Neural cell (in vitro differentiated cells): ENCODE measurements around the gene PACSIN2. TPM values are rescaled to one million over a fixed set of nuclear protein-coding genes. Genes with fewer than 3 reads are reported as not detected.

Source experiments
- H2AFZ ChIP-seq: fragments of 200-600, 300-800 bp; sonication (generic), shearing (Covaris generic); 2 replicates; pipeline ENCODE4 v1.6.0; 2014; ENCODE audit warnings: low read depth, mild to moderate bottlenecking, antibody characterized with exemption, low read length, moderate library complexity
- H3F3A ChIP-seq: fragments of 200-600 bp; shearing (Covaris generic); 2 replicates; pipeline ENCODE4 v1.6.1; 2016; ENCODE audit warnings: mild to moderate bottlenecking, moderate library complexity, mixed read lengths, antibody characterized with exemption, low read length; ENCODE audit not compliant: insufficient read depth, poor library complexity, severe bottlenecking
- H3K27ac ChIP-seq: fragments of 200-600, 300-800 bp; sonication (generic), shearing (Covaris generic); 2 replicates; pipeline ENCODE4 v1.5.1; 2014; ENCODE audit warnings: mild to moderate bottlenecking, low read length, moderate library complexity
- H3K27me3 ChIP-seq: fragments of 300-800, 200-600 bp; sonication (generic), shearing (Covaris generic); 2 replicates; pipeline ENCODE4 v1.6.0; 2014; ENCODE audit warnings: mild to moderate bottlenecking, low read depth, low read length, moderate library complexity; ENCODE audit not compliant: insufficient read depth
- H3K36me3 ChIP-seq: fragments of 300-800, 200-600 bp; sonication (generic), shearing (Covaris generic); 2 replicates; pipeline ENCODE4 v1.5.1; 2014; ENCODE audit warnings: mild to moderate bottlenecking, antibody characterized with exemption, low read length, moderate library complexity; ENCODE audit not compliant: insufficient read depth
- H3K4me2 ChIP-seq: fragments of 300-800, 200-600 bp; sonication (generic), shearing (Covaris generic); 2 replicates; pipeline ENCODE4 v1.6.0; 2014; ENCODE audit warnings: mild to moderate bottlenecking, low read length
- H3K4me3 ChIP-seq: fragments of 300-800, 200-600 bp; sonication (generic), shearing (Covaris generic); 2 replicates; pipeline ENCODE4 v1.5.1; 2014; ENCODE audit warnings: mild to moderate bottlenecking, low read length, moderate library complexity
- H3K79me2 ChIP-seq: fragments of 200-600 bp; shearing (Covaris generic); replicated peaks from 2 replicates; pipeline ENCODE4 v1.6.0; 2014; ENCODE audit warnings: mild to moderate bottlenecking, low read length, moderate library complexity; ENCODE audit not compliant: insufficient read depth
- H3K9ac ChIP-seq: fragments of 300-800, 200-600 bp; sonication (generic), shearing (Covaris generic); 2 replicates; pipeline ENCODE4 v1.6.1; 2016; ENCODE audit warnings: mild to moderate bottlenecking, low read length, mixed read lengths
- H3K9me2 ChIP-seq: fragments of 200-600 bp; shearing (Covaris generic); 2 replicates; pipeline ENCODE4 v1.6.1; 2016; ENCODE audit warnings: mild to moderate bottlenecking, low read length, mixed read lengths; ENCODE audit not compliant: insufficient read depth
- H3K9me3 ChIP-seq: fragments of 200-600, 300-800 bp; sonication (generic), shearing (Covaris generic); 2 replicates; pipeline ENCODE4 v1.6.1; 2016; ENCODE audit warnings: mild to moderate bottlenecking, mixed run types, low read length, moderate library complexity, mixed read lengths
- H4K20me1 ChIP-seq: fragments of 200-600 bp; shearing (Covaris generic); 2 replicates; pipeline ENCODE4 v1.6.1; 2016; ENCODE audit warnings: mild to moderate bottlenecking, mixed run types; ENCODE audit not compliant: insufficient read depth
- EP300 ChIP-seq: fragments of 450-650 bp; conservative IDR thresholded peaks from 2 replicates; pipeline ENCODE4 v1.6.1; 2014; ENCODE audit warnings: antibody characterized with exemption, mild to moderate bottlenecking, moderate library complexity; ENCODE audit not compliant: poor library complexity, severe bottlenecking
- EZH2 ChIP-seq: fragments of 200-600, 300-800 bp; shearing (Covaris generic), sonication (generic); IDR thresholded peaks from 2 replicates; pipeline ENCODE4 v1.6.1; 2014; ENCODE audit warnings: antibody characterized with exemption, low read length, borderline replicate concordance, mild to moderate bottlenecking; ENCODE audit not compliant: insufficient read depth, poor library complexity, severe bottlenecking
- MXI1 ChIP-seq: fragments of 450-650 bp; conservative IDR thresholded peaks from 2 replicates; pipeline ENCODE4 v1.6.1; 2014; ENCODE audit warnings: antibody characterized with exemption, mild to moderate bottlenecking; ENCODE audit not compliant: poor library complexity, severe bottlenecking
- POLR2AphosphoS5 ChIP-seq: IDR thresholded peaks from 2 replicates; pipeline ENCODE4 v1.6.1; 2012
- RAD21 ChIP-seq: fragments of 450-650 bp; conservative IDR thresholded peaks from 2 replicates; pipeline ENCODE4 v1.6.1; 2014; ENCODE audit warnings: antibody characterized with exemption, mild to moderate bottlenecking, moderate library complexity
- SMC3 ChIP-seq: fragments of 450-650 bp; conservative IDR thresholded peaks from 2 replicates; pipeline ENCODE4 v1.6.1; 2014; ENCODE audit warnings: antibody characterized with exemption, mild to moderate bottlenecking, moderate library complexity; ENCODE audit not compliant: poor library complexity
- TAF1 ChIP-seq: IDR thresholded peaks from 2 replicates; pipeline ENCODE4 v1.6.1; 2012; ENCODE audit warnings: low read depth
- polyA plus RNA-seq: library from polyadenylated mRNA; depleted of rRNA; stranded (reverse); fragments of >200 nt; gene quantifications from 2 replicates; pipeline ENCODE4 v1.2.3, GENCODE V29; 2014
- TF ChIP-seq, protein P1 (sequence below): fragments of 450-650 bp; IDR thresholded peaks from 2 replicates; pipeline ENCODE4 v1.5.1; 2014; ENCODE audit warnings: antibody characterized with exemption, mild to moderate bottlenecking, moderate library complexity; ENCODE audit not compliant: poor library complexity, severe bottlenecking
- TF ChIP-seq, protein P2 (sequence below): IDR thresholded peaks from 2 replicates; pipeline ENCODE4 v1.6.1; 2012; ENCODE audit warnings: borderline replicate concordance

PACSIN2 gene
- polyA plus RNA-seq, 1 donor from 2014 or later, result 47.2 TPM

DNA sequence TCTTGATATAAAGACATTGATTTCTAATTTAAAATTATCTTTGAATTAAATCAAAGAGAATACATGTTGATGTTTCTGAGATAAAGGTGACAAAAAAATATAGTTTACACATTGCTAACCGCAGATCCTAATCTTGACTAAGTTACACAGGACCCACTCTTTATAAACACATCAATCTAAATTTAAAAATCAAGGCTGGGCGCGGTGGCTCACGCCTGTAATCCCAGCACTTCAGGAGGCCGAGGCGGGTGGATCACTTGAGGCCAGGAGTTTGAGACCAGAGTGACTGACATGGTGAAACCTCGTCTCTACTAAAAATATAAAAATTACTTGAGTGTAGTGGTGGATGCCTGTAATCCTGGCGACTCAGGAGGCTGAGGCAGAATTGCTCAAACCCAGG lies 159.7 kb downstream of the PACSIN2 start:
- Histone ChIP-seq H3K9me2 (no peaks in the 10 kb centered on the region), H3K9ac (no peak overlapping the region), H3K4me2 (peak overlapping the region; percentile 98), H4K20me1 (no peaks in the 10 kb centered on the region), H3K79me2 (peaks cover 34% of the 10 kb centered on the region), H3K36me3 (peaks cover 3% of the 10 kb centered on the region), H3K27me3 (no peaks in the 10 kb centered on the region), H3K4me3 (peak overlapping the region; percentile 92), H3F3A (no peaks in the 10 kb centered on the region), H2AFZ (no peak overlapping the region), H3K27ac (no peak overlapping the region), H3K9me3 (no peaks in the 10 kb centered on the region)
- TF ChIP-seq, protein P1, sequence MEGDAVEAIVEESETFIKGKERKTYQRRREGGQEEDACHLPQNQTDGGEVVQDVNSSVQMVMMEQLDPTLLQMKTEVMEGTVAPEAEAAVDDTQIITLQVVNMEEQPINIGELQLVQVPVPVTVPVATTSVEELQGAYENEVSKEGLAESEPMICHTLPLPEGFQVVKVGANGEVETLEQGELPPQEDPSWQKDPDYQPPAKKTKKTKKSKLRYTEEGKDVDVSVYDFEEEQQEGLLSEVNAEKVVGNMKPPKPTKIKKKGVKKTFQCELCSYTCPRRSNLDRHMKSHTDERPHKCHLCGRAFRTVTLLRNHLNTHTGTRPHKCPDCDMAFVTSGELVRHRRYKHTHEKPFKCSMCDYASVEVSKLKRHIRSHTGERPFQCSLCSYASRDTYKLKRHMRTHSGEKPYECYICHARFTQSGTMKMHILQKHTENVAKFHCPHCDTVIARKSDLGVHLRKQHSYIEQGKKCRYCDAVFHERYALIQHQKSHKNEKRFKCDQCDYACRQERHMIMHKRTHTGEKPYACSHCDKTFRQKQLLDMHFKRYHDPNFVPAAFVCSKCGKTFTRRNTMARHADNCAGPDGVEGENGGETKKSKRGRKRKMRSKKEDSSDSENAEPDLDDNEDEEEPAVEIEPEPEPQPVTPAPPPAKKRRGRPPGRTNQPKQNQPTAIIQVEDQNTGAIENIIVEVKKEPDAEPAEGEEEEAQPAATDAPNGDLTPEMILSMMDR, result no peak
- no peak for TF ChIP-seq EZH2
- TF ChIP-seq EP300, result no peak
- TF ChIP-seq TAF1, result no peak
- TF ChIP-seq MXI1, result no peak
- no peak for TF ChIP-seq SMC3
- TF ChIP-seq, protein P2, sequence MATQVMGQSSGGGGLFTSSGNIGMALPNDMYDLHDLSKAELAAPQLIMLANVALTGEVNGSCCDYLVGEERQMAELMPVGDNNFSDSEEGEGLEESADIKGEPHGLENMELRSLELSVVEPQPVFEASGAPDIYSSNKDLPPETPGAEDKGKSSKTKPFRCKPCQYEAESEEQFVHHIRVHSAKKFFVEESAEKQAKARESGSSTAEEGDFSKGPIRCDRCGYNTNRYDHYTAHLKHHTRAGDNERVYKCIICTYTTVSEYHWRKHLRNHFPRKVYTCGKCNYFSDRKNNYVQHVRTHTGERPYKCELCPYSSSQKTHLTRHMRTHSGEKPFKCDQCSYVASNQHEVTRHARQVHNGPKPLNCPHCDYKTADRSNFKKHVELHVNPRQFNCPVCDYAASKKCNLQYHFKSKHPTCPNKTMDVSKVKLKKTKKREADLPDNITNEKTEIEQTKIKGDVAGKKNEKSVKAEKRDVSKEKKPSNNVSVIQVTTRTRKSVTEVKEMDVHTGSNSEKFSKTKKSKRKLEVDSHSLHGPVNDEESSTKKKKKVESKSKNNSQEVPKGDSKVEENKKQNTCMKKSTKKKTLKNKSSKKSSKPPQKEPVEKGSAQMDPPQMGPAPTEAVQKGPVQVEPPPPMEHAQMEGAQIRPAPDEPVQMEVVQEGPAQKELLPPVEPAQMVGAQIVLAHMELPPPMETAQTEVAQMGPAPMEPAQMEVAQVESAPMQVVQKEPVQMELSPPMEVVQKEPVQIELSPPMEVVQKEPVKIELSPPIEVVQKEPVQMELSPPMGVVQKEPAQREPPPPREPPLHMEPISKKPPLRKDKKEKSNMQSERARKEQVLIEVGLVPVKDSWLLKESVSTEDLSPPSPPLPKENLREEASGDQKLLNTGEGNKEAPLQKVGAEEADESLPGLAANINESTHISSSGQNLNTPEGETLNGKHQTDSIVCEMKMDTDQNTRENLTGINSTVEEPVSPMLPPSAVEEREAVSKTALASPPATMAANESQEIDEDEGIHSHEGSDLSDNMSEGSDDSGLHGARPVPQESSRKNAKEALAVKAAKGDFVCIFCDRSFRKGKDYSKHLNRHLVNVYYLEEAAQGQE, result no peak
- TF ChIP-seq POLR2AphosphoS5, result no peak
- no peak for TF ChIP-seq RAD21

DNA sequence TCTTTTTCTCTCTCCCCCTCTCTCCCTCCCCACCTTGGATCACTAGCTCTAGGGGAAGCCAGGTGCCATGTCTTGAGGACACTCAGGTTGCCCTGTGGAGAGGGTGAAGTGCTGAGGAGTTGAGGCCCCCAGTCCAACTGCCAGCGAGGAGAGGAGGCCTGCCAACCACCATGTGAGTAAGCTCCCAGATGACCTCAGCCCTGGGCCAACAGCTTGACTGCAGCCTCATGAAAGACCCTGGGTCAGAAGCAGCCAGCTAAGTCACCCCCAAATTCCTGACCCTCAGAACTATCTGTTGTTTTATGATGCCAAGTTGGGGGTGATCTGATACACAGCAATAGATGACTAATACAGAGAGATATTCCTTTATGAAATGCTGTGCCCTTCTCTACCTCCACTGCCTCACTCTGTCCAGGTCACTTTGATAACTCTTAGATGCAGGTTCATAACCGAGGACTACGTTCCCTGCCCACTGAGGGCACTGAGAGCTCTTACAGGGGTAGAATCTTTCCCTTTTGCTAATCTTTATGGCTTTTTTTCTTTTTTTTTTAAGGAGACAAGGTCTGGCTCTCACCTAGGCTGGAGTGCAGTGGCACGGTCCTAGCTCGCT lies 165.9 kb downstream of the PACSIN2 start:
- TF ChIP-seq RAD21, result no peak
- peaks cover 8% of the 10 kb centered on the region for H3K36me3 ChIP-seq
- no peaks in the 10 kb centered on the region for H3K9me2 ChIP-seq
- no peak overlapping the region for H3K4me3 ChIP-seq
- H3K4me2 ChIP-seq, result no peak overlapping the region
- no peaks in the 10 kb centered on the region for H3K9me3 ChIP-seq
- no peak overlapping the region for H3K27ac ChIP-seq
- H3F3A ChIP-seq, result no peaks in the 10 kb centered on the region
- no peak overlapping the region for H2AFZ ChIP-seq
- peaks cover 10% of the 10 kb centered on the region for H3K79me2 ChIP-seq
- no peaks in the 10 kb centered on the region for H3K27me3 ChIP-seq
- H3K9ac ChIP-seq, result no peak overlapping the region
- H4K20me1 ChIP-seq, result no peaks in the 10 kb centered on the region
